IMR-90 (cell line): Measurements from ENCODE around the gene CEACAM21. TPM values are rescaled to one million over a fixed set of nuclear protein-coding genes. Genes with fewer than 3 reads are reported as not detected.

ENCODE experiments used
- ATAC-seq: fragments of 200-7000 bp; cut with Tn5 transposase; 2 replicates; pipeline ENCODE4 v1.9.1; 2020; ENCODE audit warnings: low read depth, mild to moderate bottlenecking, moderate library complexity
- BruUV-seq: library from RNA; stranded (reverse); fragments of 400-500 nt; replicated peaks from 2 replicates; lab custom pipeline; 2021; lab: Mats Ljungman, UMichigan
- CTCF ChIA-PET: fragments of 300-600 bp; formaldehyde crosslinking; extraction: SDS; loops from one replicate; lab custom pipeline; 2021; ENCODE audit warnings: antibody characterized with exemption; lab: Yijun Ruan, JAX
- POLR2A ChIA-PET: fragments of 300-600 bp; sonication (Branson Sonifier 250); formaldehyde crosslinking; loops from one replicate; lab custom pipeline; 2022; ENCODE audit warnings: antibody characterized with exemption; ENCODE audit not compliant: unreplicated experiment; lab: Charles Lee
- DNase-seq: peaks from one replicate; pipeline ENCODE4 v3.0.0; 2013
- H2AFZ ChIP-seq: replicated peaks from 2 replicates; pipeline ENCODE3; 2013; ENCODE audit warnings: low read length, mild to moderate bottlenecking; ENCODE audit not compliant: poor library complexity
- H2AK5ac ChIP-seq: 2 replicates; pipeline ENCODE4 v1.6.1; 2013; ENCODE audit warnings: low read depth, low read length, inconsistent platforms
- H2AK9ac ChIP-seq: replicated peaks from 2 replicates; pipeline ENCODE3; 2013; ENCODE audit warnings: mild to moderate bottlenecking, low read depth, low read length, moderate library complexity; ENCODE audit not compliant: poor library complexity
- H2BK120ac ChIP-seq: 2 replicates; pipeline ENCODE4 v1.6.1; 2013; ENCODE audit warnings: low read depth, low read length, inconsistent platforms
- H2BK15ac ChIP-seq: 3 replicates; pipeline ENCODE4 v1.6.1; 2013; ENCODE audit warnings: low read depth, low read length, inconsistent platforms
- H2BK20ac ChIP-seq: 2 replicates; pipeline ENCODE4 v1.6.1; 2013; ENCODE audit warnings: low read depth, mild to moderate bottlenecking, inconsistent platforms, low read length, moderate library complexity
- H2BK5ac ChIP-seq: 2 replicates; pipeline ENCODE4 v1.6.1; 2013; ENCODE audit warnings: mild to moderate bottlenecking, low read depth, low read length, inconsistent platforms; ENCODE audit not compliant: poor library complexity, severe bottlenecking
- H3K14ac ChIP-seq: replicated peaks from 2 replicates; pipeline ENCODE4 v1.6.1; 2013; ENCODE audit warnings: low read depth, low read length, inconsistent platforms
- H3K18ac ChIP-seq: 2 replicates; pipeline ENCODE4 v1.6.1; 2013; ENCODE audit warnings: low read depth, low read length, control low read depth
- H3K23ac ChIP-seq: 2 replicates; pipeline ENCODE4 v1.6.1; 2013; ENCODE audit warnings: low read depth, low read length, inconsistent platforms
- H3K27ac ChIP-seq: 2 replicates; pipeline ENCODE4 v1.5.1; 2013; ENCODE audit warnings: mild to moderate bottlenecking, control low read depth, low read length; ENCODE audit not compliant: insufficient read depth
- H3K27me3 ChIP-seq: 2 replicates; pipeline ENCODE4 v1.6.1; 2013; ENCODE audit warnings: low read length; ENCODE audit not compliant: control insufficient read depth, insufficient read depth
- H3K36me3 ChIP-seq: 2 replicates; pipeline ENCODE4 v1.6.1; 2013; ENCODE audit warnings: low read length, mixed read lengths; ENCODE audit not compliant: control insufficient read depth, insufficient read depth
- H3K4ac ChIP-seq: 2 replicates; pipeline ENCODE4 v1.6.1; 2013; ENCODE audit warnings: low read depth, low read length, inconsistent platforms
- H3K4me1 ChIP-seq: 2 replicates; pipeline ENCODE4 v1.6.1; 2013; ENCODE audit warnings: low read length, mixed read lengths; ENCODE audit not compliant: control insufficient read depth, insufficient read depth
- H3K4me2 ChIP-seq: 2 replicates; pipeline ENCODE4 v1.6.1; 2013; ENCODE audit warnings: low read depth, mild to moderate bottlenecking, control low read depth, low read length, moderate library complexity
- H3K4me3 ChIP-seq: 2 replicates; pipeline ENCODE4 v1.5.1; 2013; ENCODE audit warnings: low read depth, mild to moderate bottlenecking, control low read depth, low read length, moderate library complexity; ENCODE audit not compliant: insufficient read depth
- H3K56ac ChIP-seq: 2 replicates; pipeline ENCODE4 v1.6.1; 2013; ENCODE audit warnings: low read length, inconsistent platforms; ENCODE audit not compliant: insufficient read depth; ENCODE audit errors: extremely low read depth
- H3K79me1 ChIP-seq, 2 experiments: 2 replicates each; pipeline ENCODE4 v1.6.1; 2013; ENCODE audit warnings: low read length in 2 of 2, inconsistent platforms in 1 of 2, low read depth in 1 of 2
- H3K9ac ChIP-seq: 2 replicates; pipeline ENCODE4 v1.6.1; 2013; ENCODE audit warnings: low read depth, low read length, control low read depth
- H3K9me1 ChIP-seq: 2 replicates; pipeline ENCODE4 v1.6.1; 2013; ENCODE audit warnings: low read length, inconsistent platforms; ENCODE audit not compliant: insufficient read depth
- H3K9me3 ChIP-seq: 2 replicates; pipeline ENCODE4 v1.6.1; 2013; ENCODE audit warnings: low read length; ENCODE audit not compliant: control insufficient read depth, insufficient read depth
- H4K20me1 ChIP-seq: 2 replicates; pipeline ENCODE4 v1.6.1; 2013; ENCODE audit warnings: low read length, inconsistent platforms; ENCODE audit not compliant: insufficient read depth
- H4K5ac ChIP-seq: 2 replicates; pipeline ENCODE4 v1.6.1; 2013; ENCODE audit warnings: mild to moderate bottlenecking, low read depth, low read length, control low read depth
- H4K8ac ChIP-seq, 2 experiments: 2 replicates each; pipeline ENCODE4 v1.6.1; 2013; ENCODE audit warnings: low read depth in 2 of 2, low read length in 2 of 2, control low read depth in 1 of 2, inconsistent platforms in 1 of 2
- H4K91ac ChIP-seq: 2 replicates; pipeline ENCODE4 v1.6.1; 2013; ENCODE audit warnings: low read depth, low read length, inconsistent platforms; ENCODE audit not compliant: insufficient read depth
- BHLHE40 ChIP-seq: fragments of 150-350 bp; IDR thresholded peaks from 2 replicates; pipeline ENCODE4 v1.6.1; 2016; ENCODE audit warnings: mild to moderate bottlenecking, low read depth, low read length
- CEBPB ChIP-seq: IDR thresholded peaks from 2 replicates; pipeline ENCODE4 v1.6.1; 2012; ENCODE audit warnings: low read depth, low read length, improper control_type of control experiment
- CHD1 ChIP-seq: IDR thresholded peaks from 2 replicates; pipeline ENCODE4 v1.6.1; 2012; ENCODE audit warnings: low read depth, low read length, improper control_type of control experiment
- CTCF ChIP-seq: conservative IDR thresholded peaks from 2 replicates; pipeline ENCODE4 v1.5.1; 2012; ENCODE audit warnings: mild to moderate bottlenecking, low read depth, low read length, improper control_type of control experiment
- ELK1 ChIP-seq: fragments of 150-350 bp; IDR thresholded peaks from 2 replicates; pipeline ENCODE4 v1.6.1; 2016; ENCODE audit warnings: low read depth, mild to moderate bottlenecking, low read length, moderate library complexity, borderline replicate concordance
- FOS ChIP-seq: fragments of 150-350 bp; IDR thresholded peaks from 2 replicates; pipeline ENCODE4 v1.6.1; 2016; ENCODE audit warnings: low read depth, low read length
- MAFK ChIP-seq: IDR thresholded peaks from 2 replicates; pipeline ENCODE4 v1.6.1; 2012; ENCODE audit warnings: low read depth, low read length, improper control_type of control experiment
- MAZ ChIP-seq: IDR thresholded peaks from 2 replicates; pipeline ENCODE4 v1.6.1; 2012; ENCODE audit warnings: low read depth, mild to moderate bottlenecking, low read length, improper control_type of control experiment, moderate library complexity, borderline replicate concordance
- MXI1 ChIP-seq: IDR thresholded peaks from 2 replicates; pipeline ENCODE4 v1.6.1; 2012; ENCODE audit warnings: low read depth, mild to moderate bottlenecking, low read length, moderate library complexity, borderline replicate concordance
- NFE2L2 ChIP-seq: fragments of 150-350 bp; IDR thresholded peaks from 2 replicates; pipeline ENCODE4 v1.6.1; 2016; ENCODE audit warnings: low read depth, mild to moderate bottlenecking, low read length
- POLR2A ChIP-seq: IDR thresholded peaks from 2 replicates; pipeline ENCODE4 v1.6.1; 2012; ENCODE audit warnings: mild to moderate bottlenecking, low read depth, low read length
- RAD21 ChIP-seq: IDR thresholded peaks from 2 replicates; pipeline ENCODE4 v1.6.1; 2012; ENCODE audit warnings: low read length, improper control_type of control experiment
- RCOR1 ChIP-seq: IDR thresholded peaks from 2 replicates; pipeline ENCODE4 v1.6.1; 2012; ENCODE audit warnings: mild to moderate bottlenecking, low read length, improper control_type of control experiment; ENCODE audit not compliant: insufficient replicate concordance
- RFX5 ChIP-seq: IDR thresholded peaks from 2 replicates; pipeline ENCODE4 v1.8.0; 2012; ENCODE audit warnings: low read depth, mild to moderate bottlenecking, low read length, moderate library complexity
- SMC3 ChIP-seq: fragments of 150-350 bp; IDR thresholded peaks from 2 replicates; pipeline ENCODE4 v1.6.1; 2016; ENCODE audit warnings: low read depth, mild to moderate bottlenecking, antibody characterized with exemption, low read length, moderate library complexity
- USF2 ChIP-seq: fragments of 150-350 bp; IDR thresholded peaks from 2 replicates; pipeline ENCODE4 v1.6.1; 2017; ENCODE audit warnings: mild to moderate bottlenecking, antibody characterized with exemption, low read length, low read depth
- WGBS, 2 experiments: methylation state at CpG; one replicate each; pipeline versions ENCODE4 v1.1.5 to v1.1.7; 2013; ENCODE audit warnings: missing lambda C conversion rate in 2 of 2; ENCODE audit not compliant: insufficient read length in 1 of 2; ENCODE audit errors: extremely low coverage in 2 of 2; 5-methylcytosine and 5-hydroxymethylcytosine counted together
- dilution Hi-C: fragments of 300-500 bp; cut with HindIII; formaldehyde crosslinking; loops from one replicate; pipeline ENCODE4 v1.14.3; 2018; ENCODE audit warnings: low sequenced_read_pairs; ENCODE audit not compliant: unreplicated experiment
- in situ Hi-C: fragments of 300-500 bp; cut with MboI; formaldehyde crosslinking; loops from 3 replicates; pipeline ENCODE4 v1.14.3; 2019; ENCODE audit warnings: low sequenced_read_pairs, inconsistent platforms, mixed read lengths
- intact Hi-C: fragments of 100-400 bp; cut with micrococcal nuclease; formaldehyde crosslinking; loops from 2 replicates; pipeline ENCODE4 v1.10.0; 2022
- polyA plus RNA-seq, 3 experiments: library from polyadenylated mRNA; depleted of rRNA; stranded (reverse); fragments of >200 nt; gene quantifications; 2 replicates each; pipeline ENCODE4 v1.2.3, GENCODE V29; 2012; ENCODE audit warnings: low replicate concordance in 1 of 3
- total RNA-seq: library from RNA; depleted of rRNA; stranded (reverse); fragments of >200 nt; gene quantifications from 2 replicates; pipeline ENCODE4 v1.2.3, GENCODE V29; 2012

The CEACAM21 gene
- total and polyA plus RNA-seq, 2 of the 4 experiments (the other 2 are of a cell fraction): not detected

- no TSS peak for BruUV-seq
- peaks cover 3% of the 10 kb centered on the region; the same call in 1 of the 2 replicates for H4K20me1 ChIP-seq
- dilution Hi-C loops: no loop called here
- H3K9ac ChIP-seq: no peak overlapping the region
- no peak overlapping the region for H3K18ac ChIP-seq
- no peak overlapping the region for H3K4me2 ChIP-seq
- H2AFZ ChIP-seq: no peak overlapping the region
- no peaks in the 10 kb centered on the region for H3K79me1 ChIP-seq
- WGBS, 2 experiments: no CpG with 5 or more reads among the region's 4 CpGs
- H3K27me3 ChIP-seq: no peaks in the 10 kb centered on the region
- POLR2A ChIA-PET: no interaction called here
- no peaks in the 10 kb centered on the region for H3K4me1 ChIP-seq
- TF ChIP-seq CHD1 (no peak), MAZ (no peak), RAD21 (peak; percentile 36; the same call in 1 of the 2 replicates), POLR2A (no peak), CEBPB (no peak), SMC3 (0 out of 2 replicates have a peak, but pooled peaks have one; percentile 21), ELK1 (no peak), USF2 (no peak), NFE2L2 (no peak), RFX5 (no peak), BHLHE40 (no peak), FOS (no peak), MAFK (no peak), CTCF (peak; percentile 59), MXI1 (no peak), RCOR1 (no peak)
- H3K9me3 ChIP-seq: no peaks in the 10 kb centered on the region
- H3K14ac ChIP-seq: no peak overlapping the region
- H2AK5ac ChIP-seq: no peak overlapping the region
- no peak overlapping the region for H3K4me3 ChIP-seq
- no peak overlapping the region for H3K56ac ChIP-seq
- intact Hi-C loops: no loop called here
- no peak overlapping the region for H4K5ac ChIP-seq
- no peak overlapping the region for H2BK120ac ChIP-seq
- CTCF ChIA-PET: no interaction called here
- no peak overlapping the region for H4K8ac ChIP-seq
- H3K9me1 ChIP-seq: no peaks in the 10 kb centered on the region
- no peak overlapping the region for H4K91ac ChIP-seq
- H3K4ac ChIP-seq: no peak overlapping the region
- H2BK15ac ChIP-seq: no peak overlapping the region
- no peak overlapping the region for H3K27ac ChIP-seq
- H3K23ac ChIP-seq: no peak overlapping the region
- H3K36me3 ChIP-seq: no peaks in the 10 kb centered on the region
- DNase-seq: peak; percentile 74
- peak; percentile 79 for ATAC-seq
- H2AK9ac ChIP-seq: no peak overlapping the region
- in situ Hi-C loops: no loop called here
- no peak overlapping the region for H2BK5ac ChIP-seq
- no peak overlapping the region for H2BK20ac ChIP-seq
These were observed 19.4 kb downstream of the CEACAM21 start for GRCh38 chr19:41595258-41595889.
